Spinal cord (tissue), 10 donors: Measurements from ENCODE around the gene TBC1D8. TPM values are rescaled to one million over a fixed set of nuclear protein-coding genes. Genes with fewer than 3 reads are reported as not detected.

Experiments
- DNase-seq, 6 donors: peaks; one replicate each; pipeline versions ENCODE4 v3.0.0 to v3.0.0-alpha.2; 2013 to 2015; ENCODE audit warnings: low spot score in 6 of 6, low read depth in 4 of 6
- H3K27ac ChIP-seq: one replicate; pipeline ENCODE4 v1.5.1; 2013; ENCODE audit warnings: low read depth, low read length, control low read depth
- H3K27me3 ChIP-seq: one replicate; pipeline ENCODE4 v1.6.1; 2013; ENCODE audit warnings: low read length; ENCODE audit not compliant: control insufficient read depth, insufficient read depth
- H3K36me3 ChIP-seq: one replicate; pipeline ENCODE4 v1.6.1; 2013; ENCODE audit warnings: low read length; ENCODE audit not compliant: control insufficient read depth, insufficient read depth
- H3K4me1 ChIP-seq: one replicate; pipeline ENCODE4 v1.6.1; 2013; ENCODE audit warnings: low read length; ENCODE audit not compliant: control insufficient read depth, insufficient read depth
- H3K4me3 ChIP-seq: one replicate; pipeline ENCODE4 v1.5.1; 2013; ENCODE audit warnings: low read depth, low read length, control low read depth
- H3K9me3 ChIP-seq: one replicate; pipeline ENCODE4 v1.6.1; 2013; ENCODE audit warnings: low read length; ENCODE audit not compliant: control insufficient read depth, insufficient read depth
- WGBS: methylation state at CpG from one replicate; pipeline ENCODE4 v1.1.5; 2013; ENCODE audit warnings: missing lambda C conversion rate; ENCODE audit not compliant: insufficient coverage; 5-methylcytosine and 5-hydroxymethylcytosine counted together
- polyA plus RNA-seq, 2 donors: library from polyadenylated mRNA; unstranded; fragments of 120-200 nt; gene quantifications; one replicate each; pipeline ENCODE4 v1.2.1, GENCODE V29; 2013; ENCODE audit not compliant: insufficient read length in 2 of 2
- small RNA-seq: library from RNA; depleted of rRNA; stranded (forward); fragments of <200 nt; gene quantifications from one replicate; pipeline ENCODE3, GENCODE V24; 2014; ENCODE audit warnings: low replicate concordance
- total RNA-seq, 2 donors: library from RNA; depleted of rRNA in 1 of 2; stranded (reverse); fragments of 120-200 nt in 1 of 2; fragments of >200 nt in 1 of 2; gene quantifications; one replicate each; pipeline versions ENCODE4 v1.2.3 to v1.2.4, GENCODE V29; 2013 to 2014
- donor health status: healthy.

The TBC1D8 gene
- total and polyA plus RNA-seq, 4 donors, result 16.7 to 21.3 (median 18.0) TPM

DNA sequence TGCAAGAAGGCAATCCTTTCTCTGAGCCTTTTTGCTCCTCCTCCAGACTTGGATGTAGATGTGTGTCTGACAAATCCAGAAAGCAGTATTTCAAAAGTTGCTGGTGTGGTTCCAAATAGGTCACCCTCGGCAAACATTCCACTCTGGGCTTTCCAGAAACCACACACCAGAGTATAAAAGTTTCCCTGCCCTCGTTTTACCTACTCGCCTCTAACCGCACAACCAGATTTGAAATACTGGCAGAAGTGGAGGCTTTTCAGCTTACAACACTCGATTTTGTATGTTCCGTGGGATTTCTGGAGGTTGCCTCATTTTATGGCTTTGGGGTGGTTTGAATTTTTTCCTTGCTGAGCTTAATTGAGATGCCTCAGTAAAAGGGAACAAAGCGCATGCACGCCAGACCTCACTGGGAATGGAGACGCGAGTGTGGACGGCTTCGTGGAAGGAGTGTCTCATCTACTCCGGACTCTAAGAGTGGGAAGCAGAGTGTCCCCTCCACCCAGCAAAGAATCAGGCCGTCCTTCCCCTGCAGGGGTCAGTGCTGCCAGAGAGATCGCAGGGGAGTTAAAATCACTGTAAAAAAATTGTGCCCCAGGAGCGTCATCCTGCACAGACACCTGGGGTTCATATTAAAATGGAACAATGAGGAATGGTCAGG lies 193.1 kb downstream of the TBC1D8 start:
- peak in 1 of 6 donors; percentile 25 for DNase-seq

More for the DNA sequence above, 193.1 kb downstream of the TBC1D8 start:
- H3K4me3 ChIP-seq, result no peak overlapping the region
- peaks cover 8% of the 10 kb centered on the region for H3K36me3 ChIP-seq
- no peaks in the 10 kb centered on the region for H3K4me1 ChIP-seq
- no peaks in the 10 kb centered on the region for H3K27me3 ChIP-seq
- H3K9me3 ChIP-seq, result no peaks in the 10 kb centered on the region
- WGBS, result 82% methylated on average over 6 of the region's 16 CpGs
- no peak overlapping the region for H3K27ac ChIP-seq

Small RNAs within 50 kb of the gene (small RNA-seq; reads per million reads assigned to genes)
- gene BBIP1P1, result not detected

Other genes starting within 250 kb of the TBC1D8 start
- gene RPL31, start 149.1 kb downstream of the TBC1D8 start, total RNA-seq, result 1,000 to 10,000 TPM in 1 of 2 donors, 100 to 1,000 TPM in 1; 690 to 2,674 TPM
- gene RPL31, start 149.1 kb downstream of the TBC1D8 start, polyA plus RNA-seq, result 1,000 to 10,000 TPM; 1,682 to 1,768 TPM
- 10 to 100 TPM; 18.6 to 42.5 TPM for gene CNOT11, start 101.5 kb upstream of the TBC1D8 start, total RNA-seq
- 10 to 100 TPM; 33.1 TPM for gene CNOT11, start 101.5 kb upstream of the TBC1D8 start, polyA plus RNA-seq
- 10 to 100 TPM; 37.7 to 55.8 TPM for gene RNF149, start 157.3 kb upstream of the TBC1D8 start, total RNA-seq
- 10 to 100 TPM; 31.8 to 41.8 TPM for gene RNF149, start 157.3 kb upstream of the TBC1D8 start, polyA plus RNA-seq
- gene CREG2, start 236.1 kb upstream of the TBC1D8 start, total RNA-seq, result 10 to 100 TPM in 1 of 2 donors, 1 to 10 TPM in 1; 8.1 to 48.5 TPM
- gene CREG2, start 236.1 kb upstream of the TBC1D8 start, polyA plus RNA-seq, result 10 to 100 TPM; 24.7 to 34.4 TPM